SU-DHL-6 (cell line): Measurements from ENCODE around the gene TRMT1.

Experiments used
- H2AFZ ChIP-seq: fragments of 200-600 bp; sonication (generic); 2 replicates; pipeline ENCODE4 v1.6.1; 2014; ENCODE audit warnings: low read depth, mild to moderate bottlenecking, moderate library complexity, mixed read lengths, antibody characterized with exemption, low read length; ENCODE audit not compliant: severe bottlenecking
- H3F3A ChIP-seq: fragments of 200-600 bp; shearing (Covaris generic); 2 replicates; pipeline ENCODE4 v1.6.0; 2016; ENCODE audit warnings: antibody characterized with exemption, mild to moderate bottlenecking; ENCODE audit not compliant: insufficient read depth
- H3K27ac ChIP-seq: fragments of 200-600 bp; sonication (generic); 2 replicates; pipeline ENCODE4 v1.5.1; 2016; ENCODE audit warnings: low read depth, mild to moderate bottlenecking, low read length, moderate library complexity, mixed read lengths
- H3K27me3 ChIP-seq: fragments of 200-600 bp; sonication (generic), shearing (Covaris generic); 2 replicates; pipeline ENCODE4 v1.6.0; 2014; ENCODE audit warnings: mild to moderate bottlenecking, low read length
- H3K36me3 ChIP-seq: fragments of 200-600 bp; sonication (generic); 2 replicates; pipeline ENCODE4 v1.6.1; 2014; ENCODE audit warnings: mild to moderate bottlenecking, low read length, mixed read lengths
- H3K4me2 ChIP-seq: fragments of 300-600, 200-600 bp; shearing (Covaris generic), sonication (generic); 2 replicates; pipeline ENCODE4 v1.6.0; 2014; ENCODE audit warnings: low read length, low read depth, mild to moderate bottlenecking; ENCODE audit not compliant: poor library complexity, severe bottlenecking
- H3K4me3 ChIP-seq: fragments of 200-600 bp; sonication (generic); 2 replicates; pipeline ENCODE4 v1.5.1; 2014; ENCODE audit warnings: antibody characterized with exemption, low read length, mild to moderate bottlenecking, mixed read lengths; ENCODE audit not compliant: insufficient read depth, poor library complexity, severe bottlenecking
- H3K79me2 ChIP-seq: fragments of 200-600 bp; sonication (generic); 2 replicates; pipeline ENCODE4 v1.6.1; 2014; ENCODE audit warnings: mild to moderate bottlenecking, low read length, moderate library complexity; ENCODE audit not compliant: insufficient read depth
- H3K9ac ChIP-seq: fragments of 200-600 bp; sonication (generic); 2 replicates; pipeline ENCODE4 v1.7.0; 2014; ENCODE audit warnings: mild to moderate bottlenecking, low read length
- H3K9me2 ChIP-seq: fragments of 200-600 bp; sonication (generic); replicated peaks from 2 replicates; pipeline ENCODE4 v1.6.1; 2014; ENCODE audit warnings: low read length; ENCODE audit not compliant: insufficient read depth
- H3K9me3 ChIP-seq: fragments of 200-600 bp; sonication (generic); 2 replicates; pipeline ENCODE4 v1.6.1; 2014; ENCODE audit warnings: low read length, mixed read lengths; ENCODE audit not compliant: insufficient read depth
- H4K20me1 ChIP-seq: fragments of 200-600 bp; sonication (generic); 2 replicates; pipeline ENCODE4 v1.6.1; 2014; ENCODE audit warnings: low read depth, mild to moderate bottlenecking, antibody characterized with exemption, low read length, moderate library complexity, mixed read lengths
- CTCF ChIP-seq: fragments of 200-600 bp; sonication (generic); IDR thresholded peaks from one replicate; pipeline ENCODE4 v1.5.1; 2017; ENCODE audit warnings: antibody characterized with exemption, mild to moderate bottlenecking, low read length, moderate library complexity; ENCODE audit not compliant: insufficient read depth, poor library complexity, severe bottlenecking
- EZH2phosphoT487 ChIP-seq: fragments of 200-600 bp; sonication (generic), shearing (Covaris generic); conservative IDR thresholded peaks from 2 replicates; pipeline ENCODE4 v1.6.1; 2018; ENCODE audit warnings: mild to moderate bottlenecking, antibody characterized with exemption, low read length, moderate library complexity, mixed read lengths

TRMT1 gene

GRCh38 chr19:13092158-13092543 lies 24.4 kb downstream of the TRMT1 start:
- no peak overlapping the region for H3K9ac ChIP-seq
- H3F3A ChIP-seq = peaks cover 4% of the 10 kb centered on the region
- H3K4me2 ChIP-seq = no peak overlapping the region
- H3K9me2 ChIP-seq = no peaks in the 10 kb centered on the region
- no peak overlapping the region for H3K4me3 ChIP-seq
- no peaks in the 10 kb centered on the region for H3K79me2 ChIP-seq
- H3K27ac ChIP-seq = no peak overlapping the region
- H3K36me3 ChIP-seq = no peaks in the 10 kb centered on the region
- no peak for TF ChIP-seq CTCF
- TF ChIP-seq EZH2phosphoT487 = no peak
- H4K20me1 ChIP-seq = no peaks in the 10 kb centered on the region
- H3K9me3 ChIP-seq = no peaks in the 10 kb centered on the region
- H3K27me3 ChIP-seq = no peaks in the 10 kb centered on the region
- no peak overlapping the region for H2AFZ ChIP-seq

- H3K36me3 ChIP-seq = no peaks in the 10 kb centered on the region
- H3K4me3 ChIP-seq = no peak overlapping the region
- no peaks in the 10 kb centered on the region for H3K9me2 ChIP-seq
- no peaks in the 10 kb centered on the region for H4K20me1 ChIP-seq
- no peaks in the 10 kb centered on the region for H3K27me3 ChIP-seq
- no peaks in the 10 kb centered on the region for H3K79me2 ChIP-seq
- no peak overlapping the region for H2AFZ ChIP-seq
- H3K9ac ChIP-seq = no peak overlapping the region
- TF ChIP-seq EZH2phosphoT487 = no peak
- TF ChIP-seq CTCF = no peak
- H3K9me3 ChIP-seq = no peaks in the 10 kb centered on the region
- H3K27ac ChIP-seq = no peak overlapping the region
- H3K4me2 ChIP-seq = no peak overlapping the region
- H3F3A ChIP-seq = no peaks in the 10 kb centered on the region
Measured at GRCh38 chr19:13091400-13092157, 25.0 kb downstream of the TRMT1 start.

- Histone ChIP-seq H3K27me3 (no peaks in the 10 kb centered on the region), H2AFZ (no peak overlapping the region), H3K27ac (no peak overlapping the region), H3K9me3 (no peaks in the 10 kb centered on the region), H3K79me2 (no peaks in the 10 kb centered on the region), H3K36me3 (no peaks in the 10 kb centered on the region), H3K4me2 (no peak overlapping the region), H4K20me1 (no peaks in the 10 kb centered on the region), H3F3A (no peaks in the 10 kb centered on the region), H3K4me3 (no peak overlapping the region), H3K9ac (no peak overlapping the region), H3K9me2 (no peaks in the 10 kb centered on the region)
- TF ChIP-seq EZH2phosphoT487 = no peak
- no peak for TF ChIP-seq CTCF
Measured at GRCh38 chr19:13090511-13091231, 25.9 kb downstream of the TRMT1 start.
